Measurements from ENCODE around the gene LCN1. TPM values are rescaled to one million over a fixed set of nuclear protein-coding genes. Genes with fewer than 3 reads are reported as not detected.

The LCN1 gene
- total RNA-seq, 2 donors from 2014 or later, result not detected

- no peak for DNase-seq
- Histone ChIP-seq H3K27ac (no peak overlapping the region), H3K9me3 (no peaks in the 10 kb centered on the region), H3K9ac (ENCODE audit: low read depth in 2 of 2, low read length in 2 of 2) (no peak overlapping the region), H3K4me1 (no peaks in the 10 kb centered on the region), H3K4me3 (no peak overlapping the region), H3K27me3 (no peaks in the 10 kb centered on the region), H3K36me3 (no peaks in the 10 kb centered on the region)
- TF ChIP-seq CTCF (IDR thresholded peaks at IDR 0.05), result no peak
- intact Hi-C loops (cut with DNase I), result no loop called here
These were observed 39.1 kb upstream of the LCN1 start for GRCh38 chr9:135482015-135482754.

GRCh38 chr9:135484460-135485277, 36.6 kb upstream of the LCN1 start:
- no peak for TF ChIP-seq CTCF (IDR thresholded peaks at IDR 0.05)
- Histone ChIP-seq H3K36me3 (no peaks in the 10 kb centered on the region), H3K27ac (no peak overlapping the region), H3K4me3 (no peak overlapping the region), H3K9me3 (no peaks in the 10 kb centered on the region), H3K9ac (ENCODE audit: low read depth in 2 of 2, low read length in 2 of 2) (no peak overlapping the region), H3K4me1 (no peaks in the 10 kb centered on the region), H3K27me3 (no peaks in the 10 kb centered on the region)
- intact Hi-C loops (cut with DNase I), result no loop called here
- DNase-seq, result no peak

GRCh38 chr9:135485385-135485784, 35.9 kb upstream of the LCN1 start:
- intact Hi-C loops (cut with DNase I), result no loop called here

GRCh38 chr9:135485832-135486231, 35.4 kb upstream of the LCN1 start:
- no peak for TF ChIP-seq CTCF (IDR thresholded peaks at IDR 0.05)
- no peaks in the 10 kb centered on the region for H3K36me3 ChIP-seq

More at GRCh38 chr9:135485385-135485784, 35.9 kb upstream of the LCN1 start:
- no peaks in the 10 kb centered on the region for H3K9me3 ChIP-seq
- no peak for TF ChIP-seq CTCF (IDR thresholded peaks at IDR 0.05)
- DNase-seq, result no peak
- H3K27ac ChIP-seq, result no peak overlapping the region
- H3K4me3 ChIP-seq, result no peak overlapping the region
- H3K4me1 ChIP-seq, result no peaks in the 10 kb centered on the region
- H3K9ac ChIP-seq (ENCODE audit: low read depth in 2 of 2, low read length in 2 of 2), result no peak overlapping the region
- no peaks in the 10 kb centered on the region for H3K36me3 ChIP-seq
- no peaks in the 10 kb centered on the region for H3K27me3 ChIP-seq

GRCh38 chr9:135486267-135487065, 34.8 kb upstream of the LCN1 start:
- Histone ChIP-seq H3K4me1 (no peaks in the 10 kb centered on the region), H3K36me3 (no peaks in the 10 kb centered on the region), H3K27ac (no peak overlapping the region), H3K4me3 (no peak overlapping the region), H3K9ac (ENCODE audit: low read depth in 2 of 2, low read length in 2 of 2) (no peak overlapping the region), H3K27me3 (no peaks in the 10 kb centered on the region), H3K9me3 (no peaks in the 10 kb centered on the region)
- no peak for DNase-seq
- TF ChIP-seq CTCF (IDR thresholded peaks at IDR 0.05), result no peak
- intact Hi-C loops (cut with DNase I), result no loop called here

More at GRCh38 chr9:135485832-135486231, 35.4 kb upstream of the LCN1 start:
- Histone ChIP-seq H3K9ac (ENCODE audit: low read depth in 2 of 2, low read length in 2 of 2) (no peak overlapping the region), H3K4me1 (no peaks in the 10 kb centered on the region), H3K27ac (no peak overlapping the region), H3K4me3 (no peak overlapping the region), H3K9me3 (no peaks in the 10 kb centered on the region), H3K27me3 (no peaks in the 10 kb centered on the region)
- intact Hi-C loops (cut with DNase I), result no loop called here
- DNase-seq, result no peak
